BJ (cell line): ENCODE results near the gene LRBA. TPM values are rescaled to one million over a fixed set of nuclear protein-coding genes. Genes with fewer than 3 reads are reported as not detected.

Source experiments
- CTCF ChIA-PET: fragments of 350-600 bp; formaldehyde crosslinking; extraction: SDS; loops from one replicate; lab custom pipeline; 2021; ENCODE audit warnings: antibody characterized with exemption, inconsistent platforms; lab: Yijun Ruan, JAX
- POLR2A ChIA-PET: fragments of 300-600 bp; sonication (Branson Sonifier 250); formaldehyde crosslinking; extraction: SDS; loops from one replicate; lab custom pipeline; 2021; ENCODE audit warnings: antibody characterized with exemption; lab: Charles Lee
- DNase-seq: peaks from one replicate; pipeline ENCODE4 v3.0.0-alpha.2; 2011; ENCODE audit warnings: low read depth
- H3K27me3 ChIP-seq: 2 replicates; pipeline ENCODE4 v1.6.0; 2011; ENCODE audit warnings: low read length; ENCODE audit not compliant: control insufficient read depth, insufficient read depth
- H3K36me3 ChIP-seq: 2 replicates; pipeline ENCODE4 v1.5.1; 2011; ENCODE audit warnings: low read length; ENCODE audit not compliant: control insufficient read depth, insufficient read depth
- H3K4me3 ChIP-seq: 2 replicates; pipeline ENCODE4 v1.5.1; 2011; ENCODE audit warnings: low read depth, mild to moderate bottlenecking, control low read depth, low read length
- CTCF ChIP-seq: IDR thresholded peaks from 2 replicates; pipeline ENCODE4 v1.5.1; 2011; ENCODE audit warnings: low read depth, mild to moderate bottlenecking, control low read depth, inconsistent platforms, low read length, moderate library complexity; ENCODE audit not compliant: insufficient read depth
- polyA plus RNA-seq: library from polyadenylated mRNA; depleted of rRNA; stranded (reverse); fragments of >200 nt; gene quantifications from 2 replicates; pipeline ENCODE4 v1.2.3, GENCODE V29; 2011

Gene LRBA
- polyA plus RNA-seq, 1 experiment, result 8.2 TPM

GRCh38 chr4:150395872-150396271 lies 619.2 kb downstream of the LRBA start:
- POLR2A ChIA-PET, result no interaction called here
- Histone ChIP-seq H3K4me3 (no peak overlapping the region), H3K27me3 (no peaks in the 10 kb centered on the region), H3K36me3 (no peaks in the 10 kb centered on the region)
- CTCF ChIA-PET, result no interaction called here
- no peak for DNase-seq
- TF ChIP-seq CTCF, result no peak

- POLR2A ChIA-PET, result interaction anchor here (0.6 kb wide), 1 partner anchor 17 kb away, joined by 3 read pairs; no protein-coding TSS in a partner anchor
- CTCF ChIA-PET, result interaction anchor here (1.1 kb wide), 1 partner anchor 8 kb away, joined by 4 read pairs; no protein-coding TSS in a partner anchor
- DNase-seq, result no peak
- H3K27me3 ChIP-seq, result no peaks in the 10 kb centered on the region
- no peaks in the 10 kb centered on the region for H3K36me3 ChIP-seq
- no peak overlapping the region for H3K4me3 ChIP-seq
- TF ChIP-seq CTCF, result no peak
Observed at GRCh38 chr4:150394046-150394445, 621.0 kb downstream of the LRBA start.

GRCh38 chr4:150391052-150391451 lies 624.0 kb downstream of the LRBA start:
- ChIA-PET CTCF (interaction anchor here (0.7 kb wide), 1 partner anchor 120 kb away, joined by 3 read pairs; no protein-coding TSS in a partner anchor), POLR2A (no interaction called here)
- no peak for DNase-seq
- no peak for TF ChIP-seq CTCF
- H3K4me3 ChIP-seq, result no peak overlapping the region
- H3K36me3 ChIP-seq, result no peaks in the 10 kb centered on the region
- no peaks in the 10 kb centered on the region for H3K27me3 ChIP-seq

- POLR2A ChIA-PET, result no interaction called here
- no peak for DNase-seq
- H3K36me3 ChIP-seq, result no peaks in the 10 kb centered on the region
- CTCF ChIA-PET, result interaction anchor here (0.7 kb wide), 1 partner anchor 120 kb away, joined by 3 read pairs; no protein-coding TSS in a partner anchor
- no peak overlapping the region for H3K4me3 ChIP-seq
- no peaks in the 10 kb centered on the region for H3K27me3 ChIP-seq
- no peak for TF ChIP-seq CTCF
Observed at GRCh38 chr4:150390531-150390910, 624.6 kb downstream of the LRBA start.

GRCh38 chr4:150389896-150390530 lies 625.1 kb downstream of the LRBA start:
- TF ChIP-seq CTCF, result no peak
- ChIA-PET CTCF (no interaction called here), POLR2A (no interaction called here)
- Histone ChIP-seq H3K4me3 (no peak overlapping the region), H3K36me3 (no peaks in the 10 kb centered on the region), H3K27me3 (no peaks in the 10 kb centered on the region)
- no peak for DNase-seq
